BLaER1 (cell line): Measurements from ENCODE around the gene SEC14L1.
"Not testable (repeated sequence)": the region's sequence is repeated elsewhere in the genome, so short reads cannot be mapped to it uniquely, and the experiment has no call there.

Experiments used
- H3K27ac ChIP-seq: shearing (Covaris generic); formaldehyde crosslinking; 2 replicates; pipeline ENCODE4 v1.8.1; 2022
- H3K27me3 ChIP-seq: shearing (Covaris generic); formaldehyde crosslinking; 2 replicates; pipeline ENCODE4 v1.8.1; 2022
- H3K36me3 ChIP-seq: shearing (Covaris generic); formaldehyde crosslinking; 2 replicates; pipeline ENCODE4 v1.8.1; 2022
- H3K4me1 ChIP-seq: shearing (Covaris generic); formaldehyde crosslinking; 2 replicates; pipeline ENCODE4 v1.8.1; 2022
- H3K4me2 ChIP-seq: shearing (Covaris generic); formaldehyde crosslinking; 2 replicates; pipeline ENCODE4 v1.8.1; 2022
- H3K4me3 ChIP-seq: shearing (Covaris generic); formaldehyde crosslinking; 2 replicates; pipeline ENCODE4 v1.8.1; 2022
- H3K9ac ChIP-seq: shearing (Covaris generic); formaldehyde crosslinking; 2 replicates; pipeline ENCODE4 v1.8.1; 2022
- H3K9me3 ChIP-seq: shearing (Covaris generic); formaldehyde crosslinking; 2 replicates; pipeline ENCODE4 v1.8.1; 2022
- H4K20me1 ChIP-seq: shearing (Covaris generic); formaldehyde crosslinking; 2 replicates; pipeline ENCODE4 v1.8.1; 2022
- Cebpa-rat ChIP-seq: shearing (Covaris generic); IDR thresholded peaks from 2 replicates; pipeline ENCODE4 v1.8.1; 2022

SEC14L1 gene

DNA sequence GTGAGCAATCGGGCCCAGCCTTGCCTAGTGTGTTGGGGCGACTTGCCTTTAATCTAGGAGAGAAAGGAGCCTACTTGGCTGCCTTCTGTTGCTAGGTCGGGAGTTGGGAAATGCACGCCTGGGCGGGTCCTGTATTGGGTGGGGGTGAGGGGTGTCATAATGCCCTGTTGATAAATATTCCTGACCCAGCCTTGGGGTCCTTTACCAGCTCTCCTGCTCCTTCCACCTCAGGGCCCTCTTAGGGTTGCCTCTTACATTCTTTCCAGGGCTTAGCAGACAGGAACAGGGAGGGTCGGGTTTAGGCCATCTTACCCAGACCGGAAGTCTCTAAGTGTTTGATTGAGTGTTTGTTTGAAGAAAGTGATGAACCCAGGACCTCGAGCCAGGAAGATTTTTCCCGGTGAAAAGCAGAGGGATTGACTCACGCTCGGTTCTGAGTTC is 112.9 kb downstream of the SEC14L1 start:
- Histone ChIP-seq H3K9ac (no peak overlapping the region), H3K9me3 (no peaks in the 10 kb centered on the region), H3K27me3 (no peaks in the 10 kb centered on the region), H3K4me1 (no peaks in the 10 kb centered on the region), H3K36me3 (no peaks in the 10 kb centered on the region), H3K4me3 (no peak overlapping the region), H3K4me2 (no peak overlapping the region), H3K27ac (no peak overlapping the region), H4K20me1 (no peaks in the 10 kb centered on the region)
- no peak for TF ChIP-seq Cebpa-rat

DNA sequence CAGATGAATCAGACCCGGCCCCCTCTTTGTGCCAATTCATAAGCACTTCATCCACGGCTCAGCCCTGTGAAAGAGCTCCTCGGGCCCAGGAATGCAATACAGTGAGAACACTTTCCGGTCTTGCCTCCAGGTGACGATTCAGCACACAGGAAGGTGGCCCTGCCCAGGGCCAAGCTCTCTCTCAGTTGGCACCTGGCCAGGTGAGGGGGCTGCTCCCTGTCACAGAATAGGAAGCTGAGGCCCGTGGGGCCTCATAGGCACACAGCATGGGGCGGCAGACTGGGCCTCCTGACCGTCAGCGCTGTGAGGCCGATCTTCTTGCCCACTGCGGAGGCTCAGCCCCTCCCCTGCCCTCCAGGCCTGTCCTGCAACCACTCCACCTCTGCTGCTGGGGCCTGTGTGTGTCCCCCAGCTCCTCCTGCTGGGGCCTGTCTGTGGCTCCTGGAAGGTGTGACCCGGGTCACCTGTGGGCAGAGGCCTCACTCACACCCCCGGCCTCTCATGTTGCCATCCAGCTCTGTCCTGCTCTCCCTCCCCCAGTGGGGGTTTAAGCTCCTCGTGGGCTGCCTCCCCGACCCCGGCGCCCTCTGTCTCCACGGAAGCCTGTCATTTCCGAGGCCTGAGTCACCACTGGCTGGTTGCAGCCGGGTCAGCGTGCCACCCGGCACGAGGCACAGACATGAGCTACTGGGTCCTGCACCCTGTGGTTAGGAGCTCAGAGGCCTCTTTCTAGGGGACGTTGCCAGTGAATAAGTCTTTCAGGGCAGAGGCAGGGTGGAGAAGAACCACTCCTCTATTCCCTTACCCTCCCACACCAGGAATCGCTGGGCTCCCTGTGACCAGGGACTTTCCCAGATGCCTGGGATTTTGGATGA is 114.4 kb downstream of the SEC14L1 start:
- no peak for TF ChIP-seq Cebpa-rat
- H3K27ac ChIP-seq: no peak overlapping the region
- H3K4me2 ChIP-seq: no peak overlapping the region
- no peaks in the 10 kb centered on the region for H3K36me3 ChIP-seq
- H3K9ac ChIP-seq: no peak overlapping the region
- no peaks in the 10 kb centered on the region for H3K4me1 ChIP-seq
- no peaks in the 10 kb centered on the region for H4K20me1 ChIP-seq
- no peak overlapping the region for H3K4me3 ChIP-seq
- H3K27me3 ChIP-seq: no peaks in the 10 kb centered on the region
- H3K9me3 ChIP-seq: no peaks in the 10 kb centered on the region

DNA sequence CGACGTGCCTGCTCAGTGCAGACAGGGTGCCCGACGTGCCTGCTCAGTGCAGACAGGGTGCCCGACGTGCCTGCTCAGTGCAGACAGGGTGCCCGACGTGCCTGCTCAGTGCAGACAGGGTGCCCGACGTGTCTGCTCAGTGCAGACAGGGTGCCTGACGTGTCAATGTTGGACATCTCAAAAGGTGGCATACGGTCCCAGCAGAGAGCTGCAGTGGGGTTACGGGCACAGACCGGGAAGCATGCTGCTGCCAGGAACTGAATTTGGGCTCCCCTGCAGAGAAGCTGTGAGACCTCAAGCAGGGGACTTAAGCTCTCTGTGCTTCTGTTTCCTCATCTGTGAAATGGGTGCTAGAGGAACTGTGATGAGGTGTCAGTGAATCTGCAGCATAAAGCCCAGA is 115.2 kb downstream of the SEC14L1 start:
- not testable (repeated sequence) for H4K20me1 ChIP-seq, H3K4me1 ChIP-seq, H3K9me3 ChIP-seq, H3K4me3 ChIP-seq, H3K4me2 ChIP-seq, H3K27ac ChIP-seq, H3K36me3 ChIP-seq, H3K27me3 ChIP-seq, H3K9ac ChIP-seq

- H3K27ac ChIP-seq: no peak overlapping the region
- H3K9ac ChIP-seq: no peak overlapping the region
- H3K4me2 ChIP-seq: no peak overlapping the region
These were observed 115.9 kb downstream of the SEC14L1 start for GRCh38 chr17:77256710-77257109.

DNA sequence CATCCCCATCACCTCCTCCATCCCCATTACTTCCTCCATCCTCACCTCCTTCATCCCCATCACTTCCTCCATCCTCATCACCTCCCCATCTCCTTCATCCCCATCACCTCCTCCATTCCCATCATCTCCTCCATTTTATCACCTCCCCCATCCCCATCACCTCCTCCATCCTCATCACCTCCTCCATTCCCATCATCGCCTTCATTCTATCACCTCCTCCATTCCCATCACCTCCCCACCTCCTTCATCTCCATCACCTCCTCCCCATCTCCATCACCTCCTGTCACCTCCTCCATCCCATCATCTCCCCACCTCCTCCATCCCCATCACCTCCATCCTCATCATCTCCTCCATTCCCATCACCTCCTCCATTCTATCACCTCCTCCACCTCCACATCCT is 116.4 kb downstream of the SEC14L1 start:
- H3K27me3 ChIP-seq: no peaks in the 10 kb centered on the region
- no peaks in the 10 kb centered on the region for H3K9me3 ChIP-seq
- H3K4me2 ChIP-seq: no peak overlapping the region
- H3K27ac ChIP-seq: no peak overlapping the region
- no peak overlapping the region for H3K4me3 ChIP-seq
- H4K20me1 ChIP-seq: no peaks in the 10 kb centered on the region
- no peaks in the 10 kb centered on the region for H3K4me1 ChIP-seq
- no peaks in the 10 kb centered on the region for H3K36me3 ChIP-seq
- no peak for TF ChIP-seq Cebpa-rat
- H3K9ac ChIP-seq: no peak overlapping the region

More at GRCh38 chr17:77256710-77257109, 115.9 kb downstream of the SEC14L1 start:
- no peaks in the 10 kb centered on the region for H3K36me3 ChIP-seq
- no peaks in the 10 kb centered on the region for H4K20me1 ChIP-seq
- H3K27me3 ChIP-seq: no peaks in the 10 kb centered on the region
- H3K9me3 ChIP-seq: no peaks in the 10 kb centered on the region
- no peak for TF ChIP-seq Cebpa-rat
- no peak overlapping the region for H3K4me3 ChIP-seq
- H3K4me1 ChIP-seq: no peaks in the 10 kb centered on the region

GRCh38 chr17:77257596-77258458 is 117.1 kb downstream of the SEC14L1 start:
- Histone ChIP-seq H3K4me1 (no peaks in the 10 kb centered on the region), H3K4me3 (no peak overlapping the region), H3K9me3 (no peaks in the 10 kb centered on the region), H3K4me2 (no peak overlapping the region), H3K27me3 (no peaks in the 10 kb centered on the region), H3K27ac (no peak overlapping the region), H4K20me1 (no peaks in the 10 kb centered on the region), H3K36me3 (no peaks in the 10 kb centered on the region), H3K9ac (no peak overlapping the region)
- no peak for TF ChIP-seq Cebpa-rat

GRCh38 chr17:77258638-77259037 is 117.9 kb downstream of the SEC14L1 start:
- H4K20me1 ChIP-seq: no peaks in the 10 kb centered on the region
- H3K9ac ChIP-seq: no peak overlapping the region
- no peaks in the 10 kb centered on the region for H3K27me3 ChIP-seq
- H3K36me3 ChIP-seq: no peaks in the 10 kb centered on the region
- no peaks in the 10 kb centered on the region for H3K4me1 ChIP-seq
- H3K27ac ChIP-seq: no peak overlapping the region
- TF ChIP-seq Cebpa-rat: no peak
- no peaks in the 10 kb centered on the region for H3K9me3 ChIP-seq
- no peak overlapping the region for H3K4me2 ChIP-seq
- H3K4me3 ChIP-seq: no peak overlapping the region

- no peak overlapping the region for H3K4me2 ChIP-seq
- no peak for TF ChIP-seq Cebpa-rat
These were observed 124.0 kb downstream of the SEC14L1 start for GRCh38 chr17:77264617-77265230.

DNA sequence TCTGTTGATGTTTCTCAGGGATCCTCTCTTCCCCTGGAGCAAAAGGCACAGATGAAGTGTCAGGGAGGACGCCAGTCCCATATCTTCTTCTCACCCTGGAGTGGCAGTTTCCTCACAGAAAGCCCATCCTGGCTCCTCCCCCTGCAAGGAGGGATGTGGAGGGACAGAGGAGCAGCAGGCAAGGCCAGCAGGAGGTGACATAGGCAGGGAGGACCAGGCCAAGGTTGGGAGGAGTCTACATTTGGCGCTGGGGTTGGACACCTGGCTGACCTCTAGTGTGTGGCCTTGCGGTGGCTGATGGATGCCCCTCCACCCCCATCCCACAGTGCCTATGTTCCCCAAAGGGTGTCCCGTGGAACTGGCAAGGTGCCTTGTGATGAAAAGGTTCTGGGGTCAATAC is 125.4 kb downstream of the SEC14L1 start:
- Histone ChIP-seq H3K36me3 (no peaks in the 10 kb centered on the region), H3K4me2 (no peak overlapping the region), H3K4me3 (no peak overlapping the region), H3K27me3 (no peaks in the 10 kb centered on the region), H4K20me1 (no peaks in the 10 kb centered on the region), H3K27ac (no peak overlapping the region), H3K9me3 (no peaks in the 10 kb centered on the region), H3K4me1 (no peaks in the 10 kb centered on the region), H3K9ac (no peak overlapping the region)
- TF ChIP-seq Cebpa-rat: no peak

More at GRCh38 chr17:77264617-77265230, 124.0 kb downstream of the SEC14L1 start:
- Histone ChIP-seq H3K36me3 (no peaks in the 10 kb centered on the region), H3K4me3 (no peak overlapping the region), H3K9ac (no peak overlapping the region), H3K4me1 (no peaks in the 10 kb centered on the region), H4K20me1 (no peaks in the 10 kb centered on the region), H3K27ac (no peak overlapping the region), H3K27me3 (no peaks in the 10 kb centered on the region), H3K9me3 (no peaks in the 10 kb centered on the region)
